Uterus (tissue), 4 donors: ENCODE results near the gene TLE1. TPM values are rescaled to one million over a fixed set of nuclear protein-coding genes. Genes with fewer than 3 reads are reported as not detected.

ENCODE experiments used
- DNase-seq, 2 donors: peaks; one replicate each; pipeline ENCODE4 v3.0.0-alpha.2; 2019 to 2020
- H3K27ac ChIP-seq, 2 donors: fragments of 200-600 bp; sonication (generic); 1 replicate in 1 of 2; 2 replicates in 1 of 2; pipeline ENCODE4 v1.5.1; 2016 to 2018
- H3K27me3 ChIP-seq, 2 donors: fragments of 200-600 bp; sonication (generic); one replicate each; pipeline ENCODE4 v1.5.1; 2018 to 2019; ENCODE audit warnings: control low read depth in 1 of 2
- H3K36me3 ChIP-seq, 2 donors: fragments of 200-600 bp; sonication (generic); one replicate each; pipeline ENCODE4 v1.5.1; 2019; ENCODE audit warnings: control low read depth in 1 of 2
- H3K4me1 ChIP-seq, 2 donors: fragments of 200-600 bp; sonication (generic); one replicate each; pipeline ENCODE4 v1.5.1; 2018 to 2019; ENCODE audit warnings: control low read depth in 1 of 2
- H3K4me3 ChIP-seq, 2 donors: fragments of 200-600 bp; sonication (generic); 1 replicate in 1 of 2; 2 replicates in 1 of 2; pipeline ENCODE4 v1.5.1; 2018 to 2019; ENCODE audit warnings: mild to moderate bottlenecking in 1 of 2
- H3K9me3 ChIP-seq, 2 donors: fragments of 200-600 bp; sonication (generic); one replicate each; pipeline ENCODE4 v1.5.1; 2019; ENCODE audit warnings: control low read depth in 1 of 2
- CTCF ChIP-seq, 4 experiments: fragments of 200-600 bp in 2 of 4; fragments of 450-650 bp in 2 of 4; sonication (generic) in 2 of 4; IDR thresholded peaks; one replicate each; pipeline ENCODE4 v1.5.1; 2016 to 2019; ENCODE audit warnings: antibody characterized with exemption in 4 of 4, mild to moderate bottlenecking in 2 of 4, moderate library complexity in 1 of 4
- POLR2A ChIP-seq, 2 donors: fragments of 450-650 bp; IDR thresholded peaks; one replicate each; pipeline ENCODE4 v1.6.1; 2016; ENCODE audit warnings: antibody characterized with exemption in 2 of 2, mild to moderate bottlenecking in 1 of 2, moderate library complexity in 1 of 2
- intact Hi-C: fragments of 100-400 bp; cut with DNase I; formaldehyde crosslinking; loops from one replicate; pipeline ENCODE4 v1.15.1; 2023; ENCODE audit warnings: low total_unique reads
- total RNA-seq, 4 donors: library from RNA; depleted of rRNA in 3 of 4; stranded (reverse); fragments of >200 nt in 3 of 4; gene quantifications; one replicate each; pipeline versions ENCODE4 v1.1.0 to v1.2.4, GENCODE V29; 2014 to 2023
- donor health status: DM: yes; HTN: yes; CAD: no.

TLE1 gene
- total RNA-seq, 4 donors from 2014 or later = 31.0 to 124 (median 62.6) TPM

- no peak for DNase-seq
- H3K27me3 ChIP-seq = no peaks in the 10 kb centered on the region
- no peak overlapping the region for H3K4me3 ChIP-seq
- no peaks in the 10 kb centered on the region for H3K36me3 ChIP-seq
- peak overlapping the region; percentile 1 to 8 for H3K27ac ChIP-seq
- intact Hi-C loops = no loop called here
- no peak for TF ChIP-seq CTCF (IDR thresholded peaks at IDR 0.05)
- no peak for TF ChIP-seq POLR2A (IDR thresholded peaks at IDR 0.05)
- H3K4me1 ChIP-seq = no peaks in the 10 kb centered on the region
- no peaks in the 10 kb centered on the region for H3K9me3 ChIP-seq
Observed at GRCh38 chr9:81601639-81602623, 87.4 kb downstream of the TLE1 start.

- no peaks in the 10 kb centered on the region for H3K9me3 ChIP-seq
- H3K4me1 ChIP-seq = no peaks in the 10 kb centered on the region
- TF ChIP-seq CTCF (IDR thresholded peaks at IDR 0.05) = no peak
- TF ChIP-seq POLR2A (IDR thresholded peaks at IDR 0.05) = no peak
- H3K27ac ChIP-seq = peak overlapping the region in 1 of 2 donors; percentile 19
- H3K36me3 ChIP-seq = no peaks in the 10 kb centered on the region
- no peak for DNase-seq
- H3K27me3 ChIP-seq = no peaks in the 10 kb centered on the region
- H3K4me3 ChIP-seq = no peak overlapping the region
- intact Hi-C loops = no loop called here
Observed at GRCh38 chr9:81600631-81601030, 88.7 kb downstream of the TLE1 start.

- H3K27me3 ChIP-seq = no peaks in the 10 kb centered on the region
- intact Hi-C loops = no loop called here
- no peaks in the 10 kb centered on the region for H3K4me1 ChIP-seq
- TF ChIP-seq POLR2A (IDR thresholded peaks at IDR 0.05) = no peak
- TF ChIP-seq CTCF (IDR thresholded peaks at IDR 0.05) = no peak
- DNase-seq = no peak
- H3K9me3 ChIP-seq = no peaks in the 10 kb centered on the region
- no peaks in the 10 kb centered on the region for H3K36me3 ChIP-seq
- peak overlapping the region in 1 of 2 donors; percentile 8 for H3K27ac ChIP-seq
- H3K4me3 ChIP-seq = no peak overlapping the region
Observed at GRCh38 chr9:81599837-81600236, 89.5 kb downstream of the TLE1 start.

- intact Hi-C loops = no loop called here
- TF ChIP-seq CTCF (IDR thresholded peaks at IDR 0.05) (no peak), POLR2A (IDR thresholded peaks at IDR 0.05) (no peak)
- Histone ChIP-seq H3K9me3 (no peaks in the 10 kb centered on the region), H3K27me3 (no peaks in the 10 kb centered on the region), H3K36me3 (no peaks in the 10 kb centered on the region), H3K27ac (peak overlapping the region in 1 of 2 donors; percentile 11), H3K4me1 (no peaks in the 10 kb centered on the region), H3K4me3 (no peak overlapping the region)
- no peak for DNase-seq
Observed at GRCh38 chr9:81598811-81599210, 90.5 kb downstream of the TLE1 start.

GRCh38 chr9:81598123-81598497, 91.2 kb downstream of the TLE1 start:
- no peak overlapping the region for H3K4me3 ChIP-seq
- H3K9me3 ChIP-seq = no peaks in the 10 kb centered on the region
- TF ChIP-seq POLR2A (IDR thresholded peaks at IDR 0.05) (no peak), CTCF (IDR thresholded peaks at IDR 0.05) (no peak)
- no peak for DNase-seq
- no peaks in the 10 kb centered on the region for H3K27me3 ChIP-seq
- intact Hi-C loops = no loop called here
- no peaks in the 10 kb centered on the region for H3K36me3 ChIP-seq
- H3K4me1 ChIP-seq = no peaks in the 10 kb centered on the region
- H3K27ac ChIP-seq = peak overlapping the region in 1 of 2 donors; percentile 11
